Stimulated activated CD8-positive, alpha-beta memory T cell treated with anti-CD3 and anti-CD28 coated beads, Interleukin-12 subunit alpha, Interleukin-12 subunit beta, amount 100 ng/mL, for 24 hours (primary cell): Measurements from ENCODE around the gene TGFB2.

Experiments used
- DNase-seq: peaks from one replicate; pipeline ENCODE4 v3.0.0-alpha.2; 2020; ENCODE audit errors: extremely low read depth

Gene TGFB2

DNA sequence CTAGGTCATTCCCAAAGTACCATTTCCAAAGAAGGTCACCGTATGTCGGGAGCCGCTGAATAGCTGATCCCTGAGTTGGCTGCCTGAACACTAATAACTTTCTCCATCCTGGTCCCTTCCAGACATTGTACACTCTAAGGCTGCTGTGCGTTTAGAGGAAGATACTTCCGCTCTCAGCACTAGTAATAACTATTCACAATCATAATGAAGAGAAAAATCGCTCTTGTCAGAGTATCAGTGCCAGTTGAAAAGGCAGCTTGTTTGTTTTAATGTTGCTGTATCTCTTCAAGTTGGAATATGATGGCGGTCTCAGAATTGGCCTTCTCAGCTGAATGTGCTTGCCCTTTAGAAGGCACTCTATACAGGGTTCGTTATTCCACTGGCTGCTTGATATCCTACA lies 43.5 kb downstream of the TGFB2 start:
- no peak for DNase-seq

GRCh38 chr1:218390618-218391017 lies 45.5 kb downstream of the TGFB2 start:
- no peak for DNase-seq

- no peak for DNase-seq
These were observed 47.6 kb downstream of the TGFB2 start for GRCh38 chr1:218392780-218393179.

DNA sequence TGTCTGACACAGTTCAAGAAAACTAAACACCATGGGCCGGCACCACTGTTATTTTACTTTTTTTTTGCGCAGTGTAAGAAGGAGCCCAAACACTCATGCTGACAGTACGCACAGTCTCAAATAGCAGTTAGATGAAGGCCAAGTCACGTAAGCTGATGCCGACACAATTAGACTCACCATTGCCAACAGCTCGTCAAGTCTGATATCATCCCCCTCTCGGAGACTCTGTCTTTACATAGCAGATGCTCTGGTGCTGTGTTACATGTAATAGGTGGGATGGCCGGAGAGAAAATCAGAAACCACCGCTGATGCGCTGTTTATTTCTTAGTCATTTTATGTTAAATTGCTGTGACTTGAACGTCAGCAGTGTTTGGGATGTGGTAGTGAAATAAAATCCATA lies 49.3 kb downstream of the TGFB2 start:
- no peak for DNase-seq

- DNase-seq, result no peak
These were observed 49.9 kb downstream of the TGFB2 start for GRCh38 chr1:218394989-218395388.

- DNase-seq, result no peak
These were observed 50.8 kb downstream of the TGFB2 start for GRCh38 chr1:218395916-218396315.

GRCh38 chr1:218397752-218398339 lies 52.7 kb downstream of the TGFB2 start:
- DNase-seq, result no peak

DNA sequence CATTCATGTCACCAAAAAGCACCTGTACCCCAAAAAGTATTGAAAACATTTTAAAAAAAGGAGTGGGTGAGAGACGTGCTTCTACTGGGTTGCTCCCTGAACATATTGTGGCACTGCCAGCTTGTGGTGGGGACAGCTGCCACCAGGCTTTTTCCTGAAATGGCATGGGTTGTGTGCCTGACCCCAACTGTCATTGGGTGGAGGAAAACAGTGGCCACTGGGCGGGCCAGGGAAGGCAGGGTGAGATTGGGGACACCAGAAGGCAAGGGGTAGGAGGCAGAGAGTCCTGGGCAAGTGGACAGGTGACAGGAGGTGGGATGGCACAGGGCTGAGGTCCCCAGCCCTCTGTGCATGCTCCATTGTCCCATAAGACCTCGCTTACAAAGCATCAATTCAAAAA lies 55.5 kb downstream of the TGFB2 start:
- no peak for DNase-seq

- no peak for DNase-seq
These were observed 56.4 kb downstream of the TGFB2 start for GRCh38 chr1:218401441-218401997.

DNA sequence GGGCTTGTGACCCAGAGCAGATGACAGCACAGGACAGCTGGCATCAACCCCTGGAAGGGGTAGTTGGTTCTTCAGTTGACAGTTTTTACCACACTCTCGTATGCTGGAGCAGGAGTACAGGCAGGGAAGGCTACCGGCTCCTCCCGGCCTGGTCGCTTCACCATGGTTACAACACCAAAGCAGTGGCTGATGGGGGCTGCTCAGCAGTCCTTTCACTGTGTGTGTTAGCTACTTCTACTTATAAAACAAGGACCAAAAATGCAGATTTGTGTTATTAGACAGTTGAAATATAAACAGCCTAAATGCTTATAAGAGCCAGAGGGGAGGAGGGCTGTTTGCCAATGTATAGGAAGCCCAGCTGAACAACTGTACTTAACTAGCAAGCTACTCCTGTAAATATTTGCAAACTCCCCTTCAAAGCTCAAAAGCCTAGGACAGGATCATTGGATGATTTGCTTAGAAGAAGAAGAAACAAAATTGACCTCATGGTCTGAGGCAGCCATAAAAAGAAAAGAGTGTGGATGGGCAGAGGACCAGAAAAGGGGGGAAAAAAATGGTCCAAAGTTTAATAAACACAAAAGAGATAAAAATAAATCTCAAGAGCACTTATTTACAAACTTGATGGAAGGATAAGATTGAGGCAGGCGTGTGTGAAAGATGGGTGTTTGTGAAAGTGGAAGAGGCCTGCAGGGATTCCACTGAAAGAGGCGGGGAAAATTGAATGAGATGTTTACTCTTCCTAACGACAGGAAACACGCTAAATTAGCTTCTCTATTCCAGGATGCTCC lies 57.1 kb downstream of the TGFB2 start:
- no peak for DNase-seq

GRCh38 chr1:218402786-218403120 lies 57.6 kb downstream of the TGFB2 start:
- no peak for DNase-seq

GRCh38 chr1:218403300-218403699 lies 58.2 kb downstream of the TGFB2 start:
- no peak for DNase-seq

GRCh38 chr1:218407630-218408029 lies 62.5 kb downstream of the TGFB2 start:
- DNase-seq, result no peak

GRCh38 chr1:218408135-218408534 lies 63.0 kb downstream of the TGFB2 start:
- DNase-seq, result no peak

DNA sequence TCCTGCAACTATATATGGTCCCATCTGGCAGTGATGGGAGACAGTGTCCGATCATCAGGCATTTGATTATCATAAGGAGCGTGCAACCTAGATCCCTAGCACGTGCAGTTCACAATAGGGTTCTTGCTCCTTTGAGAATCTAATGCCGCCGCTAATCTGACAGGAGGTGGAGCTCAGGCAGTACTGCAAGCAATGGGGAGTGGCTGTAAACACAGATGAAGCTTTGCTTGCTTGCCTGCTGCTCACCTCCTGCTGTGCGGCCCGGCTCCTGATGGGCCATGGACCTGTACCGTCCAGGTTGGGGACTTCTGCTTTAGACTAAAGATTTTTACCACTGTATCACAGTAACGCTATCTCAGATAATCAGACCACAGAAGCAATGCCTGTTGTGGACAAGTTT lies 63.8 kb downstream of the TGFB2 start:
- no peak for DNase-seq

DNA sequence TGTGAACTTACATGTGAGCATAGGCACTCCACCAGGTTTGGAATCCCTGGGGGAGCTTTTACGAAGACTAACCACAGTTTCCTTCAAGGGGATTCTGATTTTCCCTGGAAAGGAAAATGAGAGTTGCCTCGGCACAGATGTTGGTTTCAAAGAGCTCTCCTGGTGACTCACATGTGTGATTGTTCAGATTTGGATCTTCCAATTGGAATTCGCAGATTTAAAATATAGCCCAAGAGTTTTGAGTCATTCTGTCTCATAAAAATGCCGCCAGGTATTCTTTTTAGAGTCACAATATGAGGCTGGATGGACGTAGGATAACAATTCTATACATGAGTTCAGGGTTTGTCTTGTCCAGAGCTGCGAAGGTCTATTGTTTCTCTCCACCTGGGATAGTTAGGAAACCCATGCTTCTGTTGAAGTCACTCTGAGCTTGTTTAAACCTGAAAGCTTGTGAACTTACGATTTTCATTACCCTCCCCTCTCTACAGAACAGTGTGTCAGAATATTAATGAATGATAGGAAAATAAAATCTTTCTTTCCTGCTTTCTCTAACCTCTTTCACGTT lies 64.9 kb downstream of the TGFB2 start:
- no peak for DNase-seq

DNA sequence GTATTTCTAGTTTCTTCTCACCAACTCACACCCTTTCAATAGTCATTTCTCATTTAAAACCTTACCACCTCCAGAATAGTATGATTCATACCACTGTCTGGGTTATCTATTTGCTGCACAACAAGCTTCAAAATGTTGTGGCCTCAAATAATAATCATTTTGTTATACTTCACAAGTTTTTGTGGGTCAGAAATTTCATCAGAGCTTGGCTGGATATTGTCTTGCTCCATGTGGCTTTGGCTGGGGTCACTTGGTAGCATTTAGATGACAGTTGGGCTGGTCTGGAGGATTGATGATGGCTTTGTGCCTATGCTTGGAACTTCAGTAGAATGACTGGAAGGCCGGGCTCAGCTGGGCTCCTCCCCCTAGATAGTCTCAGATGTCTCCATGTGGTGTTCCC lies 66.0 kb downstream of the TGFB2 start:
- no peak for DNase-seq

DNA sequence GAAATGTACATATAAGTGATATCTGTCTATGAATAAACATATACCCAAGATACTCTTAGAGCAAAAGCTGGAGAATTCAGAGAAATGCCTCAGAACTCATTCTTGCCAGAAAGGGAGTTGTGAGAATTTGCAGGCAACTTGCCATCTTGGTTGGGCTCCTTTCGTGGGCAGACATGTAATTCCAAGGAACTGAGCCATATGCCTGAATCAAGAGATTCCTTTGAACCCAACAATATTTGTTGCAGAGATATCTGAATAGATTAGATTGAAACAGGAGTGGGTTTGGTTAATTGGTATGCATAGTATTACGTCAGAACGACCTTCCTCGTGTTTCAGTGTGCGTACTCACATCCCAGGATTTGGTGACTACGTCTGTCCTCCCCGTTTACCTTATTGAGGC lies 67.0 kb downstream of the TGFB2 start:
- DNase-seq, result no peak

- no peak for DNase-seq
These were observed 68.0 kb downstream of the TGFB2 start for GRCh38 chr1:218413179-218413578.

DNA sequence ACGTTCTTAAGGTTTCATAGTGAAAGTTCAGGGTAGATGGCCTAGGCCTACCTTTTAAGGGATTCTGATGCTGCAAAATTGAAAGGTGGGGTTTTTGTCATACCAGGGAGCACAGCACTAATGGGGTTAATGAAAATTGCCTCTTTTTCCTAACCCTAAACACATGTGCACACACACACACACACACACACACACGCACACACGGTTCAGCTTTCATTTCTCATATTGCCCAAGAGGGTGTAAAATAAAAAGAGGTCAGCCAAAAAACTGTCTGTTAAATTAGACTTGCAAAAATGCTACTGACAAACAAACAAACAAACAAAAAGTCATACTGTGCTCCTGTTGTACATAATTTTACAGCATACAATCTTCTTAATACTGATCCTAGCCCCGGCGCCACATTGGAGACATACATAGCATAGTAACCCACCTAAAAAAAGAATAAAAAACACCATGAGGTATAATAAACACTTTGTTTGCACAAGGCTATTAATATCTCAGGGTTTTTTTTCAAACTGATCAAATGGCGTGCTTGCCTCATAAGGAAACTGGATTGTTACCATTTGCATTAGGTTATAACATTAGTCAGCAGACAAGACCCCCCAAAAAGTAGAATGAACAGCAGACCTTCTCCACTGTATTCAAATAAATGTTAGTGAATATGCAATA lies 69.1 kb downstream of the TGFB2 start:
- DNase-seq, result no peak

GRCh38 chr1:218415726-218416125 lies 70.6 kb downstream of the TGFB2 start:
- DNase-seq, result no peak

DNA sequence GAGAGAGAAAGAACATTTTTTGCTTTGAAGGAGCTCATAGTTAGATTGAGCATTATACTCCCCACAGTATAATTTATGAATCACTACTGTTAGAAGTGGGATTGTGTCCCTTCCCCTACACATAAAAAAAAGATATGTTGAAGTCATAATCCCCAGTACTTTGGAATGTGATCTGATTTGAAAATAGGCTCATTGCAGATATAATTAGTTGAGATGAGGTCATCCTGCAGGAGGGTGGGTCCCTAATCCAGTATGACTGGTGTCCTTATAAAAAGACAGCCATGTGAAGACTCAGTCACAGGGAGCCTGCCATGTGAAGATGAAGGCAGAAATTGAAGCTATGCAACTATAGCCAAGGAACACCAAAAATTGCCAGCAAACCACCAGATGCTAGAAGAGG lies 76.4 kb downstream of the TGFB2 start:
- DNase-seq, result no peak

DNA sequence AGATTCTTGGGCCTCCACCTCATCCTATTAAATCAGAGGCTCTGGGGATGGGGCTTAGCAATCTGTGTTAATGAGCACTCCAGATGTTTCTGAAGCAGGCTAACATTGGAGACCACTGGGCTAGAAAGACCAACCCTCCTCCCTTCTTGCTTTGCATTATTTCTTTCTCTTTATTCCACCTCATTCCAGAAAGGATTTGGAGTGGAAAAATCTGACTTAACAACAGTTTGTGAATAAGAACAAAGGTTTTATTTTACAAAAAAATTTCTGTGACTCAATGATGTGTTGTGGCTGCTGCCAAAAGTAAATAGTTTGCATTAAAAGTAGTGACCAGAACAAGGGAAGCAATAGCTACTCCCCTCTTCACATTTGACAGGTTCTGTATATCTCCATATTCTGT lies 79.4 kb downstream of the TGFB2 start:
- DNase-seq, result no peak
